Measurements from ENCODE around the gene PDE1C. TPM values are rescaled to one million over a fixed set of nuclear protein-coding genes. Genes with fewer than 3 reads are reported as not detected.

Gene PDE1C
- total and polyA plus RNA-seq, 2 of the 4 experiments (the other 2 are of a cell fraction) = 14.2 to 61.5 TPM

- peaks cover 11% of the 10 kb centered on the region; the same call in 1 of the 2 replicates for H3K4me1 ChIP-seq (ENCODE audit: control insufficient read depth, insufficient read depth, low read length)
- in situ Hi-C loops (cut with MboI; ENCODE audit: low sequenced_read_pairs) = no loop called here
- CTCF ChIA-PET = no interaction called here
These were observed 183.2 kb downstream of the PDE1C start for GRCh38 chr7:31887006-31887405.

More at GRCh38 chr7:31887006-31887405, 183.2 kb downstream of the PDE1C start:
- Histone ChIP-seq H3K4me2 (ENCODE audit: low read depth, low read length) (no peak overlapping the region), H2BK15ac (ENCODE audit: low read depth, low read length) (no peak overlapping the region), H3K9me1 (ENCODE audit: insufficient read depth, low read length) (no peaks in the 10 kb centered on the region), H2BK120ac (ENCODE audit: low read depth, low read length) (no peak overlapping the region), H3K56ac (ENCODE audit: extremely low read depth, insufficient read depth, low read length) (no peak overlapping the region), H2AK9ac (replicated peaks; ENCODE audit: low read depth, low read length, poor library complexity) (no peak overlapping the region), H3K18ac (ENCODE audit: low read depth, low read length) (no peak overlapping the region), H4K91ac (ENCODE audit: insufficient read depth, low read depth, low read length) (no peak overlapping the region), H3K79me1 (ENCODE audit: low read depth in 1 of 2, low read length in 2 of 2) (peaks cover 7 to 9% of the 10 kb centered on the region in 2 experiments; a peak in 3 of 4 replicates), H3K4me3 (ENCODE audit: insufficient read depth, low read depth, low read length) (no peak overlapping the region), H3K36me3 (ENCODE audit: control insufficient read depth, insufficient read depth, low read length) (no peaks in the 10 kb centered on the region), H3K14ac (replicated peaks; ENCODE audit: low read depth, low read length) (no peak overlapping the region), H3K23ac (ENCODE audit: low read depth, low read length) (no peak overlapping the region), H3K9ac (ENCODE audit: low read depth, low read length) (no peak overlapping the region), H2BK20ac (ENCODE audit: low read depth, low read length) (no peak overlapping the region), H4K5ac (ENCODE audit: low read depth, low read length) (no peak overlapping the region), H3K27me3 (ENCODE audit: control insufficient read depth, insufficient read depth, low read length) (no peaks in the 10 kb centered on the region), H3K9me3 (ENCODE audit: control insufficient read depth, insufficient read depth, low read length) (no peaks in the 10 kb centered on the region), H2AK5ac (ENCODE audit: low read depth, low read length) (no peak overlapping the region), H3K4ac (ENCODE audit: low read depth, low read length) (no peak overlapping the region), H4K8ac (ENCODE audit: low read depth in 2 of 2, low read length in 2 of 2) (no peak overlapping the region), H2BK5ac (ENCODE audit: low read depth, low read length, poor library complexity, severe bottlenecking) (no peak overlapping the region), H3K27ac (ENCODE audit: insufficient read depth, low read length) (no peak overlapping the region), H4K20me1 (ENCODE audit: insufficient read depth, low read length) (no peaks in the 10 kb centered on the region), H2AFZ (replicated peaks; ENCODE audit: low read length, poor library complexity) (no peak overlapping the region)
- no CpG with 5 or more reads among the region's 2 CpGs for WGBS, 2 experiments (ENCODE audit: extremely low coverage in 2 of 2, insufficient read length in 1 of 2)
- intact Hi-C loops (cut with micrococcal nuclease) (no loop called here), dilution Hi-C loops (cut with HindIII; ENCODE audit: low sequenced_read_pairs, unreplicated experiment) (no loop called here)
- POLR2A ChIA-PET (ENCODE audit: unreplicated experiment) = no interaction called here
- ATAC-seq (ENCODE audit: low read depth) (no peak), DNase-seq (no peak)
- no TSS peak for BruUV-seq (replicated peaks)
- TF ChIP-seq FOS (IDR thresholded peaks at IDR 0.05; ENCODE audit: low read depth, low read length) (no peak), NFE2L2 (IDR thresholded peaks at IDR 0.05; ENCODE audit: low read depth, low read length) (no peak), SMC3 (IDR thresholded peaks at IDR 0.05; ENCODE audit: low read depth, low read length) (no peak), POLR2A (IDR thresholded peaks at IDR 0.05; ENCODE audit: low read depth, low read length) (no peak), MXI1 (IDR thresholded peaks at IDR 0.05; ENCODE audit: borderline replicate concordance, low read depth, low read length) (no peak), ELK1 (IDR thresholded peaks at IDR 0.05; ENCODE audit: borderline replicate concordance, low read depth, low read length) (no peak), RAD21 (IDR thresholded peaks at IDR 0.05; ENCODE audit: low read length) (no peak), USF2 (IDR thresholded peaks at IDR 0.05; ENCODE audit: low read depth, low read length) (no peak), CHD1 (IDR thresholded peaks at IDR 0.05; ENCODE audit: low read depth, low read length) (no peak), BHLHE40 (IDR thresholded peaks at IDR 0.05; ENCODE audit: low read depth, low read length) (no peak), RCOR1 (IDR thresholded peaks at IDR 0.05; ENCODE audit: insufficient replicate concordance, low read length) (no peak)

Data from IMR-90 (cell line).